GM21528 (cell line): ENCODE results near the gene TAS1R3.
"Not testable (repeated sequence)": the region's sequence is repeated elsewhere in the genome, so short reads cannot be mapped to it uniquely, and the experiment has no call there.

Experiments used
- ATAC-seq: cut with Tn5 transposase; IDR thresholded peaks from one replicate; pipeline ENCODE4 v1.9.1; 2021; ENCODE audit warnings: mild to moderate bottlenecking, moderate library complexity; ENCODE audit not compliant: unreplicated experiment, low FRiP score

TAS1R3 gene

DNA sequence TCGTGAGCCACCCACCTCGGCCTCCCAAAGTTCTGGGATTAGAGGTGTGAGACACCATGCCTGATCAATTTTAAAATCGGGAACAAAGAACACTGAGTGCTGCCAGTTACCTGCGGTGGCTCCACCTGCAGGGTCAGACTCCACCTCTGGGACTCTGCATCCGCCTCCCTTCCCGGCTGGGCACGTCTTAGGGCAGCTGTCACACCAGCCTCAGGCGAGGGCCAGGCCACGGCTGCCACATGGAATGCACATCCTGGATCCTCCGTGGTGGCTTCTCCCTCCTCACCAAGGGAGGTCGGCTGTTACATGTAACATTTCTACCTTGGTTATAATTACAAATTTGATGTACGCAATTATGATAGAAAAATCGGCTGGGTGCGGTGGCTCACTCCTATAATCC is 33.2 kb downstream of the TAS1R3 start:
- ATAC-seq, result no peak

GRCh38 chr1:1365875-1366698 is 35.0 kb downstream of the TAS1R3 start:
- no peak for ATAC-seq

- ATAC-seq, result no peak
Measured at GRCh38 chr1:1366699-1367066, 35.6 kb downstream of the TAS1R3 start.

- no peak for ATAC-seq
Measured at GRCh38 chr1:1367315-1367714, 36.2 kb downstream of the TAS1R3 start.

- not testable (repeated sequence) for ATAC-seq
Measured at GRCh38 chr1:1370094-1370493, 39.0 kb downstream of the TAS1R3 start.

- no peak for ATAC-seq
Measured at GRCh38 chr1:1370771-1371300, 39.8 kb downstream of the TAS1R3 start.

GRCh38 chr1:1371364-1371745 is 40.3 kb downstream of the TAS1R3 start:
- ATAC-seq, result no peak

DNA sequence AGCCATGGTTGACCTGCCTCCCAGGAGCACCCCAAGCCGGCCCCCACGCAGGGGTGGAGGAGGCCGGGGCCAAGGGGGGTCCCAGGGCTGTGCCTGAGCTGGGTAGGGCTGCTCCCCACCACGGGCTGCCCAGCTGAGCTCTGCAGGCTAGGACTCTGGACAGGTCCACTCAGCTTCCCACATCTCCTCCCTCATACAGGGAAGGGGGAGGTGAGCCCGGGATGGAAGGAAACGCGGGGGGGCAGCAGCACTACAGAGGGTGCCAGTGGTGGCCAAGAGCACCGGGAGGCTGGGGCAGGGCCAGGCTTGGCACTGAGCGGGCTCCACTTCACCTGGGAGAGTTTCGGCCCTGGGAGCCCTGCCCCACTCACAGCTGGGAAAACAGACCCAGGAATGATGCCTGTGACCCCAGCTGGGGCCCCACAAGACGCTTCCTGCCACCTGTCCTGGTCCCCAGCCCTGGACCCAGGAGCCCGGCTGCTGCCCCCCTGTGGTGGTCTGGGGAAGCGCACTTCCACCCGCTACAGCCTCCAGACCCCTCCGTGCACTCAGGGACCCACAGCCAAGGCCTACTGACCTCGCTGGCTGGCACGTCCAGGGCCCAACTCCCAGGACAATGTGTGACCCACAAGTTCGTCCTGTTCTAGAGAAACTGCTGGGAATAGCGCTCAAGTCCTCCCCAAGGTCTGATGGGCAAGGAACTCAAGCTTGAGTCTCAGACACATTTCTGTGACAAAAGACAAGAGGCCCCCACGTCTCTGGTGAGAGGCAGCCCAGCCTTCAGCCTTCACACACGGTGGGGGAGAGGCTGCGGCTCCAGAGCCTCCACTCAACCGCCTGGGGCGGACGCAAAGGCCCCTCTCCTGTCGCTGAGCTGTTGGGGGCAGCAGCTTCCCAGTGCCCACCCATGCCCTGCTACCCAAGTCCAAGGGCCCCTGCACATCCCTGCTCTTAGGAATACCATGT is 40.9 kb downstream of the TAS1R3 start:
- no peak for ATAC-seq

- no peak for ATAC-seq
Measured at GRCh38 chr1:1373051-1373814, 42.2 kb downstream of the TAS1R3 start.

DNA sequence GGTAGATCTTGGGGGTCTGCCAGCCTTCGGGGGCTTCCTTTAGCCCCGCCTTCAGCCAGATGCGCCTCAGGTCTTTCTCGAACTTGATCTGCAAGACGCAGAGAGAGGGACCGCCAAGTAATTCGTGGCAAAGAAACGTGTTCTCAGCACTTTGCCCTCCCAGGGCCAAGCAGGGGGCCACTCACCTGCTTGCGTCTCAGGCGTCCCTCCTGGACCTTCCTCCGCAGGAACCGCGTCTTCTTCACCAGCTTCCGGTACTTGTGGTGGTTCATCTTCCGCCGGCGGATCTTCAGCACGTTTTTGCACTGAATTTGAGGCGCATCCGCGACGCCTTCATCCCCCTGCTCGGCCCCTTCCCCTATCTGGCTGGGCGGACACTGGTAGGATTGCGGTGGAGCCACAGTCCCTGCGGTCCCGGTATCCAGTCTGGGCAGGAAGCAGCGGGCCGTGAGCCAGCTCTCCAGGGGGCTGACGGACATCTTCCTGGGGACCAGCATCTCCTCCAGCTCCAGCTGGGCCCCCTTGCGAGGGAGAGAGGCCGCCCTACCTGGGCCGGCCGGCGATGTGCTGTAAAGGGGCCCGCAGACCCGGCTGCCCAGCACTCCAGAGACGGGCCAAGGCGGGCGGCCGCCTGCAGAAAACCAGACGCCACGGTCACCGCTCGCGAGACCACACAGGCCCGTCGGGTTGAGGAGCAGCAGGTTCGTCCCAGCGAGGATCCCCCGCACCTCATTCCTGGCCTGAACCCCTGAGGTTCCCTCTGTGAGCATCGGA is 42.9 kb downstream of the TAS1R3 start:
- ATAC-seq, result no peak

DNA sequence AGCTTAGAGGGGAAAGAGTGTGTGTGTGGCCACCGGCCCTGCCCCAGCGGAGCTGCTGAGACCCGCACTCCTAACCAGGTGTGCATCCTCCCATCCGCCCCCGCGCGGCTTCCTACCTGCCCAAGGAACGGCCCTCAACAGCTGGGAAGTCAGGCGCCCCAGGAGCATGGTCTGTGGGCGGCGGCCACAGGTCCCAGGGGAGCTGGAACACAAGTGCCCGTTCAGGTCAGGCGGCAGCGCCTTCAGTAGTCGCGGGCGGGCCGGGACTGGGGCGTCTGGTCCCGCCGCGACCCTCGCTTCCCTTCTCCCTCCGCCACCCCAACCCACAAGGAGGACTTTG is 43.5 kb downstream of the TAS1R3 start:
- ATAC-seq, result peak; percentile 10

DNA sequence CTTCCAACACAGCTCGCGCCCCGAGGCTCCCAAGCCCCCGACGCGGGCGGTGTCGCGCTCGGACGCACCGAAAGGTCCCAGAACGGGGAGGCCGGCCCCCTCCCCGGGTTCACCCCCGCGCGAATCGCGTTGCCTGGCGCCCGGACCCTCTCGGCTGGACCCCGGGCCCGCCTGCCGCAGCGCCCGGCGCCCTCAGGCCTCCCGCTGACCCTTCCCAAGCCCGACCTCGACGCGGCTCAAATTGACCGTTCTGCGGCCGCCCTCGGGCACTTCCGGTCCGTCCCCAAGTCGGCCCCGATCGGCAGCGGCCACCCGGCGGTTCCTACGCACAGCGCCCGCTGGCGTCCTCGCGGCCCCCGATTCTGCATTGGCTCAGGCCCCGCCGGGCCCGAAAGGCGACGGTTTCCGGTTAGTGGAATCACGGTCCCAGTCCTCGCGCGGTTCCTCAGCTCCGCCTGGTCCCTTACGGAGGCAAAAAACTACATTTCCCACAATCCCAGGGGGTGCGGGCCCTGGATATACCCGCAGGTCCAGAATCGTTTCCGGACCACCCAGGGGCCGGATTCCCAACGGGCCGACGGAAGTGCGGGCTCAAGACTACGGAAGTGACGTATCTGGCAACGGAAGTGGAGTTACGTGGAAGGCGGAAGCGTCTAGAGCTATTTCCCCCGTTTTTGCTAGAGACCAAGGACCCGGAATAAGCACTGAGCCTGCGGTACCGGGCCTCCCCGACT is 44.0 kb downstream of the TAS1R3 start, which contains the start of gene AURKAIP1:
TSS of gene AURKAIP1 (minus strand) at position 279 of the 734 bp plus-strand sequence. CDS start 451 bp downstream, outside the sequence.
- peak; percentile 79 for ATAC-seq

- no peak for ATAC-seq
Measured at GRCh38 chr1:1376551-1377226, 45.6 kb downstream of the TAS1R3 start.

- no peak for ATAC-seq
Measured at GRCh38 chr1:1377540-1378205, 46.6 kb downstream of the TAS1R3 start.

- no peak for ATAC-seq
Measured at GRCh38 chr1:1380860-1381259, 49.8 kb downstream of the TAS1R3 start.

GRCh38 chr1:1381294-1381693 is 50.2 kb downstream of the TAS1R3 start:
- ATAC-seq, result no peak
